ENCODE measurements around the gene VAMP7.

DNA sequence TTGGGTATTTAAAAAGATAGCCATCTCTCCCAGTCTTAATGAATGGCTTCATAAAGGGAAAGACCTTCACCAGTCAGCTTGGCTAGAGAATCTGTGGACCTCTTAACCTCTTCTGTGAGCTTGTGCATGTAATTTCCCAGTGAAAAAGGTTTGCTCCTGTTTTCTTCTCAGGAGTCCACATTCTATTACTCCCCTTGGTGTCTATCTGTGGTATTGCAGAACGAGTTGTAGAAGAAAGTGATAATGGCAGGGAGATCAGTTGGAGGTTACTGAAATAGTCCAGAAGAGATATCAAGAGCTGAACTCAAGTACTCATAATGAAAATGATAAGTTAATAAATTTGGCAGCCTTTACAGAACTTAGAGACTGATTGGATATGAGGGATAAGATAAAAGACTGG is 16.5 kb upstream of the VAMP7 start:
- no peak for TF ChIP-seq ZNF584 (CRISPR knock-in tag; IDR thresholded peaks at IDR 0.05; ENCODE audit: low read depth)
- no peak for TF ChIP-seq TARDBP (IDR thresholded peaks at IDR 0.05)
- TF ChIP-seq, protein P1, sequence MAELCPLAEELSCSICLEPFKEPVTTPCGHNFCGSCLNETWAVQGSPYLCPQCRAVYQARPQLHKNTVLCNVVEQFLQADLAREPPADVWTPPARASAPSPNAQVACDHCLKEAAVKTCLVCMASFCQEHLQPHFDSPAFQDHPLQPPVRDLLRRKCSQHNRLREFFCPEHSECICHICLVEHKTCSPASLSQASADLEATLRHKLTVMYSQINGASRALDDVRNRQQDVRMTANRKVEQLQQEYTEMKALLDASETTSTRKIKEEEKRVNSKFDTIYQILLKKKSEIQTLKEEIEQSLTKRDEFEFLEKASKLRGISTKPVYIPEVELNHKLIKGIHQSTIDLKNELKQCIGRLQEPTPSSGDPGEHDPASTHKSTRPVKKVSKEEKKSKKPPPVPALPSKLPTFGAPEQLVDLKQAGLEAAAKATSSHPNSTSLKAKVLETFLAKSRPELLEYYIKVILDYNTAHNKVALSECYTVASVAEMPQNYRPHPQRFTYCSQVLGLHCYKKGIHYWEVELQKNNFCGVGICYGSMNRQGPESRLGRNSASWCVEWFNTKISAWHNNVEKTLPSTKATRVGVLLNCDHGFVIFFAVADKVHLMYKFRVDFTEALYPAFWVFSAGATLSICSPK (IDR thresholded peaks at IDR 0.05; ENCODE audit: borderline replicate concordance) = no peak
- no peak for TF ChIP-seq SMAD1 (IDR thresholded peaks at IDR 0.05; ENCODE audit: low read depth, low read length, partially characterized antibody)
- TF ChIP-seq, protein P2, sequence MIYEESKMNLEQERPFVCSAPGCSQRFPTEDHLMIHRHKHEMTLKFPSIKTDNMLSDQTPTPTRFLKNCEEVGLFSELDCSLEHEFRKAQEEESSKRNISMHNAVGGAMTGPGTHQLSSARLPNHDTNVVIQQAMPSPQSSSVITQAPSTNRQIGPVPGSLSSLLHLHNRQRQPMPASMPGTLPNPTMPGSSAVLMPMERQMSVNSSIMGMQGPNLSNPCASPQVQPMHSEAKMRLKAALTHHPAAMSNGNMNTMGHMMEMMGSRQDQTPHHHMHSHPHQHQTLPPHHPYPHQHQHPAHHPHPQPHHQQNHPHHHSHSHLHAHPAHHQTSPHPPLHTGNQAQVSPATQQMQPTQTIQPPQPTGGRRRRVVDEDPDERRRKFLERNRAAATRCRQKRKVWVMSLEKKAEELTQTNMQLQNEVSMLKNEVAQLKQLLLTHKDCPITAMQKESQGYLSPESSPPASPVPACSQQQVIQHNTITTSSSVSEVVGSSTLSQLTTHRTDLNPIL (CRISPR knock-in tag; IDR thresholded peaks at IDR 0.05) = no peak
- TF ChIP-seq ZFX (CRISPR knock-in tag; IDR thresholded peaks at IDR 0.05) = no peak
- TF ChIP-seq, protein P3, sequence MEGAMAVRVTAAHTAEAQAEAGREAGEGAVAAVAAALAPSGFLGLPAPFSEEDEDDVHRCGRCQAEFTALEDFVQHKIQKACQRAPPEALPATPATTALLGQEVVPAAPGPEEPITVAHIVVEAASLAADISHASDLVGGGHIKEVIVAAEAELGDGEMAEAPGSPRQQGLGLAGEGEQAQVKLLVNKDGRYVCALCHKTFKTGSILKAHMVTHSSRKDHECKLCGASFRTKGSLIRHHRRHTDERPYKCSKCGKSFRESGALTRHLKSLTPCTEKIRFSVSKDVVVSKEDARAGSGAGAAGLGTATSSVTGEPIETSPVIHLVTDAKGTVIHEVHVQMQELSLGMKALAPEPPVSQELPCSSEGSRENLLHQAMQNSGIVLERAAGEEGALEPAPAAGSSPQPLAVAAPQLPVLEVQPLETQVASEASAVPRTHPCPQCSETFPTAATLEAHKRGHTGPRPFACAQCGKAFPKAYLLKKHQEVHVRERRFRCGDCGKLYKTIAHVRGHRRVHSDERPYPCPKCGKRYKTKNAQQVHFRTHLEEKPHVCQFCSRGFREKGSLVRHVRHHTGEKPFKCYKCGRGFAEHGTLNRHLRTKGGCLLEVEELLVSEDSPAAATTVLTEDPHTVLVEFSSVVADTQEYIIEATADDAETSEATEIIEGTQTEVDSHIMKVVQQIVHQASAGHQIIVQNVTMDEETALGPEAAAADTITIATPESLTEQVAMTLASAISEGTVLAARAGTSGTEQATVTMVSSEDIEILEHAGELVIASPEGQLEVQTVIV (CRISPR knock-in tag; IDR thresholded peaks at IDR 0.05; ENCODE audit: borderline replicate concordance) = no peak
- TF ChIP-seq MXI1 (IDR thresholded peaks at IDR 0.05; ENCODE audit: low read depth, low read length) = no peak
- TF ChIP-seq TCF7L2 (IDR thresholded peaks at IDR 0.05; ENCODE audit: low read depth, low read length) = no peak
